HG02938 (cell line): ENCODE measurements around the gene MXD4.
A peak's percentile ranks its signal among the peaks of the same experiment; 100 is the strongest.

Experiments used
- ATAC-seq: cut with Tn5 transposase; IDR thresholded peaks from one replicate; pipeline ENCODE4 v1.9.1; 2021; ENCODE audit warnings: mild to moderate bottlenecking, moderate library complexity; ENCODE audit not compliant: unreplicated experiment

Gene MXD4

GRCh38 chr4:2265113-2266110 is 3.5 kb upstream of the MXD4 start:
- no peak for ATAC-seq

GRCh38 chr4:2264481-2265041 is 2.7 kb upstream of the MXD4 start:
- no peak for ATAC-seq

DNA sequence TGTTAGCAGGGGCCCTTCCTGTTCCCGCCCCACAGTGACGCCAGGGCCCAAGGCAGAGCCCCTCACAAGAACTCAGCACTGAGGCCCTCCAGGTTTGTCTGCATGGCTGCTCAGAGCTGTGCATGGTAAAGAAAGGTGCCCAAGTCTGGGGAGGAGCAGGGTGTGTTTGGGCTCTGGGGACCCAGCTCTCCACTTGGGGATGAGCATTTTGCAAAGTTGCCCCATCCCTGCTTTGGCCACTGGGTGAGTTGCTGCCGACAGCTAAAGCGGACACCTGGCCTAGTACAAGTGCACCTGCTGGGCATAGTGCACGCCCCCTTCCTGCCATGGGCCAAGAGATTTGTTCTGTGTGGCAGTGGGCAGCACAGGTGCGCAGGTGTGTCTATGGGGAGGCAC is 2.0 kb upstream of the MXD4 start:
- ATAC-seq, result no peak

DNA sequence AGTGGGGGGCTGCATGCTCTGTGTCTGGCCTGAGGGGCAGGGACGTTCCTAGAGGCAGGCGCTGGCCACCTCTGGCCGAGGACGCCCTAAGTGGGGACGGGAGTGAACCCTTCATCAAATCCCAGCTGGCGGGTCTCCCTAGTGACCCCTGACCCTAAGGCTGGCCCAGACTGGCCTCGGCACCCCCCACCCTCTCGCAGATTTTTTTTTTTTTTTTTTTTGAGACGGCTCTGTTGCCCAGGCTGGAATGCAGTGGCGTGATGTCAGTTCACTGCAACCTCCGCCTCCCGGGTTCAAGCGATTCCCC is 988 bp upstream of the MXD4 start:
- ATAC-seq, result no peak

- peak; percentile 90 for ATAC-seq
These were observed 435 bp upstream of the MXD4 start for GRCh38 chr4:2262145-2262943.

DNA sequence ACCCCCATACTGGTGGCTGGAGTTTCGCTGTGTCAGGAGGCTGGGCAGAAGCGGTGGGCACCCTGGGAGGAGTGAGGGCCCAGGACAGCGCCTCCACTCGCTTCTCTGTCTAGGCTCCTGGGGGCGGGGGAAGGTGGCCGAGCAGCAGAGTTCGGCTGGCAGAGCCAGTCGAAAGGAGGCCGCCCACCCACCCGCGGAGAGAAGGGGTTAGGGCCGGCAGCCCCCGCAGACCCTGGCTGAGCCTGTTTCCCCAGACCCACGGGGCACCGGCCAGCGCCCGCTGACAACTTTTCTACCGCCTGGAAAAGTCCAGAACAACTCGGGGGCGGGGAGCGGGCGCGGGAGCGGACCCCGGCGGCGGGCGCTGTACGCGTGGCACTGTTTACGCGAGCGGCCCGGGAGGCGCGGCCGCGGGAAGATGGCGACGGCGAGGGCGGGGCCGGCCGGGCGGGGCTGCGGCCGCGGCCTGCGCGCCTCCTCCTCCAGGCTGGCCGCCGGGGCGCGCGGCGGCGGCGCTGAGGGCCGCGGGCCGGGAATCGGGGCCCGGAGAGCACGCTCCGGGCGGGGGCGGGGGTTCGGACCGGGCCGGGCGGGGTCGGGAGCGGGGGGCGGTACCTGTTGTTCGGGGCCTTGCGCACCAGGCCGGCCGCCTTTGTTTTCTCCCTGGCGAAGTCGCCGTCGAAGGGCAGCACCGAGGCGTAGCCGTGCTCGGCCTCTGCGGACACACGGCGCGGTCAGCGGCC is 628 bp downstream of the MXD4 start:
- no peak for ATAC-seq

DNA sequence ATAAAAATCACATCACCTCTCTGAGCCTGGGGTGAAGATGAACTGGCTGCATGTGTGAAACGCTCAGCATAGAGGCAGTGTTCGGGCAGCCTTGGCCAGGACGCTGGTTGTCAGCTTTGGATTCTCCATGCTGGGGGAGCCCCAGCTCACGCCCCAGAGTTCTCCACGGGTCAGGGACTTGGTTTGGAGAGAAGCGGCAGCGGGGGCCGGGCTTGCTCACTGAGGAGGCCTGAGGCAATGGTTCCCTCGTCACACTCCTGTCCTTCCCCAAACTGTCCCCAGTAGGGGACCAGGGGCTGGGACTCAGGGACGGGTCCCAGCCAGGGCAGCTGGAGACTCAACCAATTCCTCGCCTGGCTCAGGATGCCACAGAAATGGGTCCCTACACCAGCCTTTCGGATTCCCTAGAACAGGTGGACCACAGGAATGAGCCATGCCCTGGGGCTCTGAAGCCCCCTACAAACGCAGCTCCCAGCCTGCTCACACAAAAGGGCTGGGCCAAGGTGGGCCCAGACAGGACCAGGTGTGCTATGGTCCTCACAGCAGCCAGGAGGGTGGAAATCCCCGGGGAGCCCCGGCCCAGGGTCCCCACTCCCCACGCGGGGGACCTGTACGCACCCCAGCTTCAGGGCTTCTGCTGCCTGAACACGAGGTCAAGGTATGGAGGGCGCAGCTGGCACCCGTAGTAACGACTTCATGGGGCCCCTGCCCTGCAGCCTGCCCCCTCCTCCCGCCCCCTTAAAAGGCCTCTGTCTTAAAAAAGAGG is 1.4 kb downstream of the MXD4 start:
- ATAC-seq, result no peak

DNA sequence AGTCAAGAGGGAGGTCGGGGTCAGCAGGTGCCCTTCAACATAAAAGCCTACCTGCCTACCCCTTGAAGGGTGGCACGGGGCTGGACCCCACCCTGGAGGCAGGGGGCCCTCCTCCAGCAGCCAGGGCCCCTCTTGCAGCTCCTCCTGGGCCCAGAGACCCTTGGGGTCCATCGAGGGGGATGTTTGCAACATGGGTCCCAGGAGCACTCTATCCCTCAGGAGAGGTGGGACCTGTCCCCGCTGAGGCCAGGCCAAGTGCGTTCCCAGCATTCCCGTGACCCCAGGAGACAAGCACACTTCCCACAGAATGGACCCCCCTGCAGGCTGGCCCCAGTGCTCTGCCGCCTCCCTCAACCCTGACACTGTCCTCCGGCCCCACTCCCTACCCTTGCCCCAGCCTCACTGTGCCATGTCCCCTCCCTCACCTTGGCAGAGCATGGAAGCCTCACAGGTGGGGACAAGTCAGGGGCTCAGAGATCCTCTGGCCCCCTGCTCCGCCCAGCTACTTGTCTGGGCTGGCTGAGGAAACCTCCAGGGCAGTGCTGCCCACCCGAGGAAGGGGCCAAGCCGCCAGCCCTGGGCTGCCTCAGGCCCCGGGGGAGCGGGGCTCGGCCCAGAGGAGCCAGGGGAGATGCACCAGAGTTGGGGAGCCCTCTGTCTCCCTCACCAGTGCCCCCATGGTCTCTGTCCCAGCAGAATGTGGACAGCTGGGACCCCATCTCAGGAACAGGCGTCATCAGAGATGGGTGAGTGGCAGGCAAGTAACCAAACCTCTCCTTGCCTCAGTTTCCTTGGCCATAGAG is 2.2 kb downstream of the MXD4 start:
- ATAC-seq, result no peak

DNA sequence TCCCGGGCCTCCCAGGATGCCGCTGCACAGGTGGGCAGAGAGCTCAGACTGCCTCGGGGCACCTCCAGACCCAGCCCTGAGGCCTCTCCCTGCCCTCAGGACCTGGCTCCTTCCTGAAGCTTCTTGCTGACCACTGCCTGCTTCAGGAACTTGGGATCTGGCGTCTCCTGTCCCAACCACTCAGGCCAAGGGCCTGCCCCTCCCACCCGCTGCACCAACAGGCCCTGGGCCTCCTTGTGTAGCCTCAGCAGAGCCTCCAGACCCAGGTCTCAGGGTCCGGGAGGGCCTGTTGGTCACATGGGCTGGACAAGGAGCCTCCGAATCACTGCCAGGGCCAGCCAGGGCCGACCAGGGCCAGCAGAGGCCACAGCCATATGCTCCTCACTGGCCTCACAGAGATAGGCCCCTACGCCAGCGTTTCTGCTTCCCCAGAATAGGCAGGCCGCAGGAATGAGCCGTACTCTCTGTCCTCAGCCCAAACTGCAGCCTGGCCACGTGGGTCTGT is 2.8 kb downstream of the MXD4 start:
- no peak for ATAC-seq

DNA sequence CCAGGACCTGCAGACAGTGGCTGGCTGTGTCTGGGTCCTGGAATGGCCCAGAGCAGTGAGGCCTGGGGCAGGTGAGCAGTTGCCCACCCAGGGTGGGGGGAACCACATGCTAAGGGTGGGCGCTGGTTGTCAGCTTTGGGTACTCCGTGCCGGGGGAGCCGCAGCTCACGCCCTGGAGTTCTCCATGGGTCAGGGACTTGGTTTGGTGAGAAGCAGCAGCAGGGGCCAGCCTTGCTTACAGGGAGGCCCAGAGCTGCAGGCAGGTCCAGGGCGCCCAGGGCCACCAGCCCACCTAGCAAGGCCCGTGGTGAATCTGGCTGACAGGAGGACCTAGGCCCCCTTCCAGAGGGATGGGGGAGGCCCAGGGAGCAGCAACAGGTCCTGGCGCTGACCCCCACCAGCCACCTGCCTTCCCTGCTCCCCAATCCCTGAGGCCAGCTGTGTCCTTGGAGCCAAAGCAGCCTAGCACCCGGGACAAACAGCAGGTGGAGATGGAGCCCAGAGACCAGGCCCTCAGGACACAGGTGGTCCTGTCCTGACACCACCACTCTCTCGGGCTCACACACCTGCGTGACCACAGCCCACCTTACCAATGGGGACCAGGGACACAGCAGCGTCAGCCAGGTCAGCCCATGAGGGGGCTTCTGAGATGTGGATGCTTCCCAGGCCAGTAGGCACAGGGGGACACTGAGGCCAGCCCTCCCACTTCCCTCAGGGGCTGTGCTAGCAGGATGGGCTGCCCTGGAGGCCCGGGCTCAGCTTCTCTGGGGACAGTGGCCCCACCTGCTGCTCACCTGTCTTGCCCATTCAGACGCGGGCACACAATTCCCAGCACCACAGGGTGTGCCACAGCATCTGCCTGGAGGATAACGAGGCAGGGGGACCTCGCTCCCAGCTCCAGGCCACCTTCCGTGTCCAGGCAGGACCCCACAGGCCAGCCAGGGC is 3.5 kb downstream of the MXD4 start:
- no peak for ATAC-seq

DNA sequence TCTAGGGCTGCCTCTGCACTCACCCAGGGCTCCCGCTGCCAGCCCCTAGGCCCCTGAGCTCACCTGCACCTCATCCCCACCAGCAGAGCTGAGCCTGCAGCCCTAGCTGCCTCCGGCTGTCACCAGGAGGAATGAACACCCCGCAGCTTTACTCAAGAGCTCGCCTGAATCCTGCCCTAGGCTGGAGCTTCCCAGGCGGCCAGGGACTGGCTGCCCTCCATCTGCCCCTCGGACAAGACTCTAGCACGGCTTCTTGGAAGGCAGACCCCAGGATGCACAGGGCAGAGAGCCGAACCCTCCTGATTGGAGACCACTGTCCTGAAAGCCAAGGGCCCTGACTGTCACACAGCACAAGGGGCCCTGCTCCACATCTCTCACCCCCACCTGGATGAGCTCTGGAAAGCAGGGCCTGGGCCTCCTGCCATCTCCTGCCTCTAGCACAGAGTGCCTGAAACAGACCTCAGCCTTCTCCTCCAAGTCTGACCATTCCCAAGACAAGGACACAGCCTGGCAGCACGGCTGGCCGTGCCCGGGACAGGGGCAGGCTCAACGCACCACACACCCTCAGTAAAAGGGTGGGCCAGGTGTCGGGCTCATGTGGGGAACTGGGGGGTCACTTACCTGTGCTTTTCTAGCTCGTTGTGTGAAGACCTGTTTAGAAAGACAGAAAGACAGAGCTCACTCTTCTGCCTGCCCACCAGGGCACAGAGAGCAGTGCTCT is 4.4 kb downstream of the MXD4 start:
- no peak for ATAC-seq

- no peak for ATAC-seq
These were observed 5.1 kb downstream of the MXD4 start for GRCh38 chr4:2256781-2257191.

DNA sequence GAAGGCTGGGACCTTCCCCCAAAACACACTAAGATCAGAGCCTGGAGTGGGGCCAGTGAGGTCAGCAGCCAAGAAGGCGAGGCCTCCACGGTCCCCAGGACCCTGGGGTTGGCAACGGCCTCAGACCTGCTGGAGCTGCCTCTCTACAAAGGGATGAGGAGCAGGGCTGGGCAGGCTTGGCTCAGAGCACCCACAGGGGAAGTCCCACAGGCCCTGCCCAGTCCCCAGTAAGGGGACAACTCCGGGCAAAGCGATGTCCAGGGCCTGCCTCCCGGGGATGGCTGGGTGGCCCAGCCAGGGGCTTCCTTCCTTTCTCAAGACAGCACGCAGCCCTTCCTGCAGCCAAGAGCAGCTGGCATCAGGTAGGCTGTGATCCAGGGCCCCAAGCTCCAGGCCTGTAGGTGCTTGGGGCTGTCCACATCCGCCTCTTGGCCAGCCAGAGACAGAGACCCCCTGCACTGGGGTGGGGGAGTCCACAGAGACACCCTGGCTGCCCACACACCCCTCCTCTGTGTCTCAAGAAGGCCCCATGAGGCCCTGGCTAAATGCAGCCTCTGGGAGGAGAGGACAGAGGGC is 5.7 kb downstream of the MXD4 start:
- no peak for ATAC-seq

GRCh38 chr4:2255501-2256155 is 6.3 kb downstream of the MXD4 start:
- ATAC-seq, result no peak

DNA sequence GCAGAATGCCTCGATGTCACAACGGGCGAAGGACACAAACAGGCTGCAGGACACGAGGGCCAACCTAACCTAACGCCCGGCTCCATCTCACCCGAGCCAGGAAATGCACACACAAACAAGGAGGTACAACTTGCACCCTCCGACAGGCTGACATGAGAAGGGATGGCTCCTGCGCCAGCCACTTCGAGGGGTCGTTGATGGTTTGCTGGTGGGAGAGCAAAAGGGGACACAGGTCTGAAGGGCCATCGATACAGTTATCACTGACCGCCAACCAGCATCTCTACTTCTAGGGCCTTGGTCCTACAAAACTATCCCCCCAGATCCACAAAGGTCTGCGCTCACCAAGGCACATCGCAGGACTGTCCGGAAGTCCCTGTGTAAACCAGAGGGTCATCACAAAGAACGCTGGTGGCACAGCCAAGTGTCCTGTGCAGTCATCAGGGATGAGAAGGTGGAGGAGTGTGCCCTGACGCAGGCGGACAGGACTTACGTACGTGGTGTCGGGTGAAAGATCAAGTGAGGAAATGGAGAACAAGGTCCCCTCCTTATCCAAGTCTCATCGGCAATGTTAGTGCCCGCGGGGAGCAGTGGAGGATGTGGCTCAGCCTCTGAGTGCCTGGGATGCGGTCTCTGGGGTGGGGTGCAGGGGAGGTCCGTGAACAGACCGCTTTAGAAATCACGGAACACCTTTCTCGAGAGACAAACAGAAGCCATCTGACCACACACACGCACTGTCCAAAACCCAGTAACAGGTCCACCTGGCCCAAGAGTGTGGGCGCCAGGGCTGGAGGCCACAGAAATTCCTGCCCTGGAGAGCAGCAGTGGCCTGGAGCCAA is 7.0 kb downstream of the MXD4 start:
- no peak for ATAC-seq
